ENCODE measurements around the gene SGK1. TPM values are rescaled to one million over a fixed set of nuclear protein-coding genes. Genes with fewer than 3 reads are reported as not detected.

Gene SGK1
- total RNA-seq, 3 donors from 2014 or later (not counting 1 experiment from before 2014, with no cell fraction given) = 31.8 to 89.6 (median 33.3) TPM

- H3K27ac ChIP-seq (ENCODE audit: low read length) = no peak overlapping the region
- no peaks in the 10 kb centered on the region for H3K36me3 Mint-ChIP-seq
- peak overlapping the region; percentile 68 to 87 for H3K27ac Mint-ChIP-seq
- TF ChIP-seq CTCF (IDR thresholded peaks at IDR 0.05) = no peak
- no peaks in the 10 kb centered on the region for H3K9me3 Mint-ChIP-seq
- WGBS (ENCODE audit: insufficient coverage) = 33% methylated on average over 35 of the region's 35 CpGs
- ATAC-seq = no peak
- peaks cover 36 to 38% of the 10 kb centered on the region in 2 donors for H3K4me1 Mint-ChIP-seq
- intact Hi-C loops (cut with micrococcal nuclease) = loop anchor here (10.0 kb wide), 1 partner anchor 1008 kb away; the partner anchor contains the start of gene MYB
- no peaks in the 10 kb centered on the region for H3K9me3 ChIP-seq (ENCODE audit: control insufficient read depth, insufficient read depth, low read length)
- peaks cover 35% of the 10 kb centered on the region for H3K4me1 ChIP-seq (ENCODE audit: control insufficient read depth, insufficient read depth, low read length)
- no peak overlapping the region for H3K4me3 ChIP-seq (ENCODE audit: low read length)
- H3K36me3 ChIP-seq (ENCODE audit: control insufficient read depth, insufficient read depth, low read length) = peaks cover 6% of the 10 kb centered on the region
- DNase-seq = peak in 1 of 2 donors; percentile 32
- peaks cover 13 to 29% of the 10 kb centered on the region in 2 donors for H3K27me3 Mint-ChIP-seq (ENCODE audit: low read depth in 2 of 2)
- peak overlapping the region; percentile 90 for H3K4me3 Mint-ChIP-seq
- no peaks in the 10 kb centered on the region for H3K27me3 ChIP-seq (ENCODE audit: control insufficient read depth, insufficient read depth, low read length)
These were observed 141.5 kb downstream of the SGK1 start for GRCh38 chr6:134176264-134176975.

- peak overlapping the region; percentile 90 for H3K4me3 Mint-ChIP-seq
- DNase-seq (peak; percentile 39 to 61), ATAC-seq (peak; percentile 0 to 7 (median 3))
- Histone ChIP-seq H3K9me3 (ENCODE audit: control insufficient read depth, insufficient read depth, low read length) (no peaks in the 10 kb centered on the region), H3K36me3 (ENCODE audit: control insufficient read depth, insufficient read depth, low read length) (peaks cover 10% of the 10 kb centered on the region), H3K27ac (ENCODE audit: low read length) (peak overlapping the region; percentile 61), H3K27me3 (ENCODE audit: control insufficient read depth, insufficient read depth, low read length) (no peaks in the 10 kb centered on the region), H3K4me3 (ENCODE audit: low read length) (peak overlapping the region; percentile 55), H3K4me1 (ENCODE audit: control insufficient read depth, insufficient read depth, low read length) (peaks cover 35% of the 10 kb centered on the region)
- intact Hi-C loops (cut with micrococcal nuclease) = loop anchor here (10.0 kb wide), 1 partner anchor 1009 kb away; the partner anchor contains the start of gene MYB
- WGBS (ENCODE audit: insufficient coverage) = 4% methylated on average over 44 of the region's 44 CpGs
- H3K9me3 Mint-ChIP-seq = no peaks in the 10 kb centered on the region
- H3K27ac Mint-ChIP-seq = peak overlapping the region; percentile 68 to 87
- H3K27me3 Mint-ChIP-seq (ENCODE audit: low read depth in 2 of 2) = peaks cover 8 to 29% of the 10 kb centered on the region in 2 donors
- no peak for TF ChIP-seq CTCF (IDR thresholded peaks at IDR 0.05)
- H3K4me1 Mint-ChIP-seq = peaks cover 36 to 38% of the 10 kb centered on the region in 2 donors
- H3K36me3 Mint-ChIP-seq = no peaks in the 10 kb centered on the region
These were observed 142.2 kb downstream of the SGK1 start for GRCh38 chr6:134175532-134176263.

- Histone ChIP-seq H3K36me3 (ENCODE audit: control insufficient read depth, insufficient read depth, low read length) (peaks cover 14% of the 10 kb centered on the region), H3K27ac (ENCODE audit: low read length) (peak overlapping the region; percentile 81), H3K4me3 (ENCODE audit: low read length) (peak overlapping the region; percentile 55), H3K4me1 (ENCODE audit: control insufficient read depth, insufficient read depth, low read length) (peaks cover 35% of the 10 kb centered on the region), H3K9me3 (ENCODE audit: control insufficient read depth, insufficient read depth, low read length) (no peaks in the 10 kb centered on the region), H3K27me3 (ENCODE audit: control insufficient read depth, insufficient read depth, low read length) (no peaks in the 10 kb centered on the region)
- Mint-ChIP-seq H3K36me3 (no peaks in the 10 kb centered on the region), H3K9me3 (no peaks in the 10 kb centered on the region), H3K27ac (peak overlapping the region; percentile 83 to 87), H3K4me3 (peak overlapping the region; percentile 94), H3K27me3 (ENCODE audit: low read depth in 2 of 2) (peaks cover 8 to 24% of the 10 kb centered on the region in 2 donors), H3K4me1 (peaks cover 36 to 38% of the 10 kb centered on the region in 2 donors)
- DNase-seq (peak; percentile 84 to 95), ATAC-seq (peak; percentile 83 to 91 (median 85))
- under 1% methylated on average over 100 of the region's 100 CpGs for WGBS (ENCODE audit: insufficient coverage)
- intact Hi-C loops (cut with micrococcal nuclease) = loop anchor here (1.0 to 10.0 kb wide), 6 partner anchors 466 to 1267 kb away; partner anchors contain the start of gene MYB
- no peak for TF ChIP-seq CTCF (IDR thresholded peaks at IDR 0.05)
These were observed 143.0 kb downstream of the SGK1 start for GRCh38 chr6:134174672-134175531.
